GM12891 (cell line): ENCODE data around the gene LOXL3.

Experiments used
- DNase-seq: peaks from one replicate; pipeline ENCODE4 v3.0.0; 2011; ENCODE audit warnings: low spot score; ENCODE audit not compliant: insufficient read length
- FAIRE-seq: peaks from 2 replicates; lab custom pipeline; 2011; peaks lifted over from hg19 to GRCh38; lab: Jason Lieb, UNC
- PAX5 ChIP-seq: IDR thresholded peaks from 2 replicates; pipeline ENCODE4 v1.6.1; 2011; ENCODE audit warnings: low read length, moderate library complexity, mild to moderate bottlenecking; ENCODE audit not compliant: insufficient read depth, severe bottlenecking
- POLR2A ChIP-seq: IDR thresholded peaks from 2 replicates; pipeline ENCODE4 v1.6.1; 2011; ENCODE audit warnings: low read depth, low read length, control low read depth
- POLR2AphosphoS5 ChIP-seq: IDR thresholded peaks from 2 replicates; pipeline ENCODE4 v1.6.1; 2011; ENCODE audit warnings: low read depth, low read length, control low read depth
- POU2F2 ChIP-seq: IDR thresholded peaks from 2 replicates; pipeline ENCODE4 v1.6.1; 2011; ENCODE audit warnings: low read depth, mild to moderate bottlenecking, control low read depth, low read length, moderate library complexity
- SPI1 ChIP-seq: IDR thresholded peaks from 2 replicates; pipeline ENCODE4 v1.6.1; 2011; ENCODE audit warnings: low read depth, low read length, control low read depth
- TAF1 ChIP-seq: IDR thresholded peaks from 2 replicates; pipeline ENCODE4 v1.6.1; 2011; ENCODE audit warnings: low read depth, low read length, control low read depth

Gene LOXL3

GRCh38 chr2:74554820-74555531 is 1.2 kb upstream of the LOXL3 start:
- no peak for TF ChIP-seq POU2F2
- no peak for TF ChIP-seq SPI1
- TF ChIP-seq PAX5, result no peak
- TF ChIP-seq POLR2AphosphoS5, result no peak
- no peak for TF ChIP-seq TAF1
- no peak; the same call in 1 of the 2 replicates for TF ChIP-seq POLR2A
- DNase-seq (no peak), FAIRE-seq (peak; percentile 77)

GRCh38 chr2:74552914-74553811 is 579 bp downstream of the LOXL3 start:
- TF ChIP-seq SPI1, result no peak
- FAIRE-seq (peak; percentile 20), DNase-seq (no peak)

GRCh38 chr2:74551942-74552913 is 1.5 kb downstream of the LOXL3 start:
- FAIRE-seq, result peak; percentile 9
- TF ChIP-seq PAX5 (no peak), SPI1 (no peak), POU2F2 (no peak), TAF1 (no peak), POLR2AphosphoS5 (no peak), POLR2A (no peak)
- no peak for DNase-seq

GRCh38 chr2:74551530-74551929 is 2.2 kb downstream of the LOXL3 start:
- DNase-seq (no peak), FAIRE-seq (no peak)
- TF ChIP-seq TAF1 (no peak), POLR2AphosphoS5 (no peak), PAX5 (no peak), POLR2A (no peak), POU2F2 (no peak), SPI1 (no peak)

GRCh38 chr2:74550231-74550630 is 3.5 kb downstream of the LOXL3 start:
- FAIRE-seq (no peak), DNase-seq (no peak)
- TF ChIP-seq PAX5, result no peak
- TF ChIP-seq POU2F2, result no peak
- TF ChIP-seq SPI1, result no peak
- no peak for TF ChIP-seq POLR2AphosphoS5
- TF ChIP-seq TAF1, result no peak
- TF ChIP-seq POLR2A, result no peak

GRCh38 chr2:74548900-74549826 is 4.6 kb downstream of the LOXL3 start:
- FAIRE-seq (peak; percentile 50), DNase-seq (no peak)
- TF ChIP-seq POLR2A, result peak; percentile 45; the same call in 1 of the 2 replicates
- TF ChIP-seq POLR2AphosphoS5, result peak; percentile 30; the same call in 1 of the 2 replicates
- TF ChIP-seq POU2F2, result no peak

- no peak for TF ChIP-seq POLR2AphosphoS5
- TF ChIP-seq SPI1, result no peak
- TF ChIP-seq TAF1, result no peak
- no peak for TF ChIP-seq POU2F2
- no peak for TF ChIP-seq POLR2A
- no peak for TF ChIP-seq PAX5
- FAIRE-seq, result no peak
- DNase-seq, result no peak
These were observed 5.3 kb downstream of the LOXL3 start for GRCh38 chr2:74548285-74548899.

- DNase-seq (no peak), FAIRE-seq (no peak)
- no peak for TF ChIP-seq SPI1
- TF ChIP-seq POLR2AphosphoS5, result no peak
- TF ChIP-seq PAX5, result no peak
- no peak for TF ChIP-seq POU2F2
- TF ChIP-seq TAF1, result no peak
- no peak for TF ChIP-seq POLR2A
These were observed 7.7 kb downstream of the LOXL3 start for GRCh38 chr2:74546004-74546403.
